ENCODE measurements around the gene OR6S1.
"Not testable (repeated sequence)": the region's sequence is repeated elsewhere in the genome, so short reads cannot be mapped to it uniquely, and the experiment has no call there.

The OR6S1 gene

DNA sequence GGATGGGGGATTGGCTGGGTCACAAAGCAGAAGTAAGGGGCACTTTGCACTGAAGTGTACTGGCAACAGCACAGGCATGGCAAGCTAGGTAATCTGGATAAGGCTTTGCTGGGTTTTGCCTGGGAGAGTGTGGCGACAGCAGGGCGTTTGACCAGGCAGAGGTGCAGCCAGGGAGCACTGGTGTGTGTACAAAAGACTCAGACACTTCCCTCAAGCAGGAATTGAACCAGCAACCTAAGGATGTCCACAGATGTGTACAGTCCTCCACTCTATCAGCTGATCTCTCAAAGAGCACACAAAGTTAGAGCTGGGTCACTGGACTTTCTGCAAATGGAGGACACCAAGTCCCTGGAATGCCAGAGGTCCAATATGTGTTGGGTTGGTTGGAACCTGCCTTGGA is 27.5 kb upstream of the OR6S1 start:
- DNase-seq (ENCODE audit: low spot score), result no peak

DNA sequence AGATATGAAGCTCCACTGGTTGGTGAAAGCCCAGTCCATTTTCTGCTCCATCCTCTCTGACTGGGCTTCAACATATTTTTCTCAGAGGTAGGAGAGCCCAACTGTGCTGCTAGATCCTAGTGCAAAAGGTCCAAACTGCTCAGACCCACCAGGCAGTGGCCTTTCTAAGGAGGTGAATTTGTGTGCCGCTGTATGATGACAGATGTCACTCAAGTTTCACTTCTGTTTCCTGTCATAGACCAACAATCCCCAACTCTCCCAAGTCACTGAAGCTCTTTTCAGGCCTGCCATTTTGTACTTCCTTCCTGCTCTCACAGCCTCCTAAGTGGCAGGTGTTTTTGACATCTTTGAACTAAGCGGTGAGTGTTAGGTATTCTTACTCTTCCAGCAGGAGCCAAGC is 26.5 kb upstream of the OR6S1 start:
- DNase-seq (ENCODE audit: low spot score), result no peak

DNA sequence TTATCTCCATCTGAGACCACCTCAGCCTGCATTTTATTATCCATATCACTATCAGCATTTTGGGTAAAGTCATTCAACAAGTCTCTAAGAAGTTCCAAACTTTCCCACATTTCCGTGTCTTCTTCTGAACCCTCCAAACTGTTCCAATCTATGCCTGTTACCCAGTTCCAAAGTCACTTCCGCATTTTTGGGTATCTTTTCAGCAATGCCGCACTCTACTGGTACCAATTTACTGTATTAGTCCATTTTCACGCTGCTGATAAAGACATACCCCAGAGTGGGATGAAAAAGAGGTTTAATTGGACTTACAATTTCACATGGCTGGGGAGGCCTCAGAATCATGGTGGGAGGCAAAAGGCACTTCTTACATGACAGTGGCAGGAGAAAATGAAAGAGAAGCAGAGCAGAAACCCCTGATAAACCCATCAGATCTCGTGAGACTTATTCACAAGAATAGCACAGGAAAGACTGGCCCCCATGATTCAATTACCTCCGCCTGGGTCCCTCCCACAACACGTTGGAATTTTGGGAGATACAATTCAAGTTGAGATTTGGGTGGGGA is 25.0 kb upstream of the OR6S1 start:
- not testable (repeated sequence) for DNase-seq (ENCODE audit: low spot score)

DNA sequence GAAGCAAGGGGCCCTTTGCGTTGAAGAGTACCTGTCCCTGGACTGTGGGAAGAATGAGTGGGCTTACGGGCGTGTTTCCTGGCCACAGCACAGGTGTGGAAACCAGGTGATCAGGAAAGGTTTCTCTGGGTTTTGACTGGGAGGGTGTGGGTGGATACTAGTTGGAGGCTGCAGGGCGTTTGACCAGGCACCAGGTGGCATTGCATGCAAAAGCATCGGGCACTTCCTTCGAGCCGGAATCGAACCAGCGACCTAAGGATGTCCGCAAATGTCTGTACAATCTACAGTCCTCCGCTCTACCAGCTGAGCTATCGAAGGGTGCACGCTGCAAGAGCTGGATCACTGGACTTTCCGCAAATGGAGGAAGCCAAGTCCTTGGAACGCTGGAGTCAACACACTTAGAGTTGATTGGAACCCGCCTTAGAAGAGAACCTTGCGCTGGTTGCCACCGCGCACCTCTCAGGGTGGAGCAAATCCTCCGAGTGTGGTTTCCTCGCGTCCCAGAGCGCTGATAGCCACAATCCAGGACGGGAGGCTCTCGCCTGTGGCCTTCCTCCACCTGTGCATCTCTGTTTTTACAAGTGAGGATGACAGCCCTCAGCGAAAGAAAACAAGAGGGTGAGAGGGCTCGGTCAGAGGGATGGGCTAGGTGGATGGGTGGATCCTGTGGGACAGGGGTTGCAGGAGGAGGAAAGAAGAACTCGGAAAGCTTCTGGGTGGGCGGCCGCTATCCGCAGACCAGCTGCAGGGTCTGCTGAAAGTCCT is 21.7 kb upstream of the OR6S1 start:
- DNase-seq (ENCODE audit: low spot score), result peak; percentile 81

DNA sequence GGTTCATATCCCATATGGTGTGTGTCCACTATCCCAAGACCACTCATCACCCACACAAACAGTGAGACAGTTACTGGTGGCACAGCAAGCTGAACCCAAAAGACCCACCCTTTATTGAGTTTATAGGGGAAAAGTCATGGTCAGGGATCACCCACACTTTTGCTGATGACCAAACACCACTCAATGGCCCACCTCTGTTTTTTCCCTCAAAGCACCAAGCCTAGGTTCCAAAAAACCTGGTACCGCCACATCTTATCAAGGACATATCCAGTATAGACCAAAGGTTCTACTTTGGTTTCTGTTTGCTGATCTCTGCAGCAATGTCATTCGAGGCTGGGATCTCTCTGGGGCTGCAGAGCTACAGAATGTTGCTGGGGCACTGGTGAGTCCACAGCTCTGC is 19.7 kb upstream of the OR6S1 start:
- no peak for DNase-seq (ENCODE audit: low spot score)

DNA sequence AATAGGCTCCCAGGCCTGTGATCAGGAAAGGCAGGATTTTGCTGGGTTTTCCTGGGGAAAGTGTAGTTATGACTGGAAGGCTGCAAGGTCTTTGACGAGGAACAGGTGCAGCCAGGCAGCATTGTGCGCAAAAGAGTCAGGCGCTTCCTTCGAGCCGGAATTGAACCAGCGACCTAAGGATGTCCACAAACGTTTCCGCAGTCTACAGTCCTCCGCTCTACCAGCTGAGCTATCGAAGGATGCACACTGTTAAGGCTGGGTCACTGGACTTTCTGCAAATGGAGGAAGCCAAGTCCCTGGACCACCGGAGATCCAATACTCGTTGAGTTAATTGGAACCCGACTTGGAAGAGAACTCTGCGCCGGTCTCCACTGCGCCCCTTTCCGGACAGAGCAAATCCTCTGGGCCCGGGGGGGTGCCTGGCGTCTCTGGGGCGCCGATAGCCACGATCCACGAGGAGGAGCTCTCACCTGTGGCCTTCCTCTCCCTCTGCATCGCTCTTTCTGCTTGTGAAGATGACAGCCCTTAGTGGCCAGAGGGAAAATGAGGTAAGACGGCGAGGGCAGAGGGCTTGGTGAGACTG is 18.4 kb upstream of the OR6S1 start:
- DNase-seq (ENCODE audit: low spot score), result no peak

DNA sequence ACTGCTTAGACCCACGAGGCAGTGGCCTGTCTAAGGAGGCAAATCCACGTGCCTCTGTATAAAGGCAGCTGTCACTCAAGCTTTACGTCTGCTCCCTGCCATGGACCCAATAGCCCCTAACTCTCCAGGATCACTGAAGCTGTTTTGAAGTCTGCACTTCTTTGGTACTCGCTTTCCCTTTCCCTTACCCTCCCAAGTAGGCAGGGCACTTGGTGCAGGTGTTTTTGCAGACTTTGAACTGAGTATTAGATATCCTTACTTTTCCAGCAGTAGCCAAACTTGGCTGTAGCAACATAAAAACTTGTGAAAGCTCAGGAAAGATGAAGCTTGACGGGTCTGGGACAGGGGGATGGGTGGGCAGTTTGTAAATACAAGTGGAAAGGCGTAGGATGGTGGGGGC is 17.8 kb upstream of the OR6S1 start:
- no peak for DNase-seq (ENCODE audit: low spot score)

DNA sequence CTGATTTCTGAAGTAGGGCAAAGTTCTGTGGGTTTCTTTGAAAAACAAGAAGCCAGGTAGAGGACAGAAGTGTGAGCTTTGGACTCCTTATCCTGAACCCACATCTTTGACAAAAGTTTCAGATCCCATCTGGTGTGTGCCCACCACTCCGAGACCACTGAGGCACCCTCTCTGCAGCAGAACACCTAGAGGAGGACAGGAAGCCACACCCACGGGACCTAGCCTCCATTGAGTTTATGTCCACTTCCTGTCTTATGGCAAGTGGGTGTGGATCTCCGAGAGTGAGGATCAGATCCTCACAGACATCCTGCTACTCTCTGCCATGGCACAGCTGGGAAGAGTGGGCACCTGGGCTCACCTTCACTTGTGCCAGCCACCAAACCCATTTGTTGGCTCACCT is 16.8 kb upstream of the OR6S1 start:
- DNase-seq (ENCODE audit: low spot score), result no peak

DNA sequence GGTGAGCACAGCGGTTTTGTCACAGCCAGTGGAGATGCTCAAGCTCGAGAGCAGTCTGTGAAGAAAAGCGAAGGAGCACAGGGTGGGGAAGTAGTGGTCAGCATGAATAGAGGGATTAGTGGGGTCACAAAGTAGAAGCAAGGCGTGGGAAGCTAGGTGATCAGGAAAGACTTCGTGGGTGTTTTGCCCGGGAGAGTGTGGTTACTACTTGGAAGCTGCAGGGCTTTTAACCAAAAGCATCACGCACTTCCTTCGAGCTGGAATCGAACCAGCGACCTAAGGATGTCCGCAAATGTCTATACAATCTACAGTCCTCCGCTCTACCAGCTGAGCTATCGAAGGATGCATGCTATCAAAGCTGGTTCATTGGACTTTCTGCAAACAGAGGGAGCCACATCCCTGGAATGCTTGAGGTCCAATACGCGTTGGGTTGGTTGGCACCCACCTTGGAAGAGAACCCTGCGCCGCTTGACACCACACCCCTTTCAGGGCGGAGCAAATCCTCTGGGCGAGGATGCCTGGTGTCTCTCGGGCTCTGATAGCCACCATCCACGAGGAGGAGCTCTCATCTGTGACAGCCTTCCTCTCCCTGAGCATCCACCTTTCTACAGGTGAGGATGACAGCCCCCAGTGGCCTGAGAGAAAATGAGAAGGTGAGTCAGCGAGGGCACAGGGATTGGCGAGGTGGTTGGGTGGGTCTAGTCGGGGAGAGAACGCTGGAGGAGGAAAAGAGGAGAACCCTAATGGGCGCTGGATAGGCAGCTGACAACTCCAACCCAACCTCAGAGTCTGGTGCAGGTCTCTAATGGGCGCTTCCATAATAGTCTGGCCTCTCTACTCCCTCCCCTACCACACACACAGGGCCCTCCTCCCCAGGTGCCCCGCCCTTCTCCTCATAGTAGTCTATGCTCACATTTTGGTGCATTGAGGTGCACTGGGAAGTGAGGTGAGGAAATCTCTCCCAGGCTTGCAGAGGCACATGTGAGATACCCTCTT is 16.0 kb upstream of the OR6S1 start:
- DNase-seq (ENCODE audit: low spot score), result peak; percentile 10

DNA sequence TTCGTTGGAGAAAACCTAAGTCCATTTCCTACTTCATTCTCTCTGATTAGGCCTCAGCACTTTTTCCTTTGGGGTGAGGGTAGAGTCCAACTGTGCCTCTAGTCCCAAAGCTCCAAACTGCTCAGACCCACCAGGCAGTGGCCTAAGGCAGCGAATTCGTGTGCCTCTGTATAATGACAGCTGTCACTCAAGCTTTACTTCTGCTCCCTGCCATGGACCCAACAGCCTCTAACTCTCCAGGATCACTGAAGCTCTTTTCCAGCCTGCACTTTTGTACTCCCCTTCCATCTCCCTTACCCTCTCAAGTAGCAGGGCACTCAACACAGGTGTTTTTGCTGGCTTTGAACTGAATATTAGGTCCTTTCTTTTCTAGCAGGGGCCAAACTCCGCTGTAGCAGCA is 14.8 kb upstream of the OR6S1 start:
- DNase-seq (ENCODE audit: low spot score), result no peak

DNA sequence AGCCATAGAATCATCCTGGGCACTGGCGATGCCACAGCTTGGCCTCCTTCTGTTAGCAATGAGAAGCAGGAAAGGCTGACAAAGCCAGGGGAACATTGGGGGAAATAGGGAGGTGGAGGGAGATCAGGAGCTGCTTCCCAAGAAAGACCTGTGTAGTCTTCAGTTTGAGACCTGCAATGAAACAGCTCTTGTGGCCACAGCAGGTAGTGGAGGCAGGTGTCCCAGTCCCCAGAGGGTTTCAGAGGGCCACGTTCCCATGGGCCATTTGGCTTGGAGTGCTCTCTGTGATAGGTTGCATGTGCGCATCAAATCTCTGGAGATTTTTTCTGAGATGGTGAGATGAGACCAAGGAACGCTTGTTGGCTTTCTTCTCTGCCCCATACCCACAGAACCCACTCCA is 14.4 kb upstream of the OR6S1 start:
- no peak for DNase-seq (ENCODE audit: low spot score)

DNA sequence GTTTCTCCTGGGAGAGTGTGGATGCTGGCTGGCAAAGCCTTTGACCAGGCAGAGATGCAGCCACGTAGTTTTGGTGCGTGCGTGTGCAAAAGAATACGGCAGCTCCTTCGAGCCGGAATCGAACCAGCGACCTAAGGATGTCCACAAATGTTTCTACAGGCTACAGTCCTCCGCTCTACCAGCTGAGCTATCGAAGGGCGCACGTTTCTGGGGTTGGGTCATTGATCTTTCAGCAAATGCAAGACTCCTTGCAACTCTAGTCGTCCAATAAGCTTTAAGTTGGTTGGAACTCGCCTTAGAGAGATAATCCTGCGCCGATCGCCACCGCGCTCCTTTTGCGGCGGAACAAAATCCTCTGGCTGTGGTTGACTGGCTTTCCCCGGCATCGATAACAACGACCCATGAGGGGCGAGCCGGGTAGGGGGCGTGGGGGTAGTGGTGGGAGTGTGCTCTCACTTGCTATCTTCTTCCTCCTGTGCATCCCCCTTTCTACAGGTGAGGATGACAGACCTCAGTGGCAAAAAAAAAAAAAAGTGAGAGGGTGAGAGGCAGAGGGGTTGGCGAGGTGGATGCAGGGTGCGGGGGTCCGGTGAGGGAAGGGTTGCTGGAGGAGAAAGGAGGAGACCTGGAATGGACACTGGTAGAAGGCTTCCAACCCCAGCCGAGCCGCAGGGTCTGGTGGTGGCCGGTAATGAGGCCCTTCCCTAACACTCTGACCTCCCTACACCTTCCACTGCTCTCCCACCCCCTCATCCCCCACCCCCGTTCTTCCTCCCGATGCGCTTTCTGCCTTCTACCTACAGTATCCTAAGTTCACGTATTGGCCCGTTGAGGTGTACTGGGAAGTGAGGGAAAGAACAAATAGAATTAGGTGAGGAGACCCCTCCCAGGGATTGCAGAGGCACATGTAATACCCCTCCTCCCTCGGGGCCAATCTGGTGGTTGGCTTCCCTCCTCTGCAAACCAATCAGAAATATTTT is 11.8 kb upstream of the OR6S1 start:
- no peak for DNase-seq (ENCODE audit: low spot score)

DNA sequence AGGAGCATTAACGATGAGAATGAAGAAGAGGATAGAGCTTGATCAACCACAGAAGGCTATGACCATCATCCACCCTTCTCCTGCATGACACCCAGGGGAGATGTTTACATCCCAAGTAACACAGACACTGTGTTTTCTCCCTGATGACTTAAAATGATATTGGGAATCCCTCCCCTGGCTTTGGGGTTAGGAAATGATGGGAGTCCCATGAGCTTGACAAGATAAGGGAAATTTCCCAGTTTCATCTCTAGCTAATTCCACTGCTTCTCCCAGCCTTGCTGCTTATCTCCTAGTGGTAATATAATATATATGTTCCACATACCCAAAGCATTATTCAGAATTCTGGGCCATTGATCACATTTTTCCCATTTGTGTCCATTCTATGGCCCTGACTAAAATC is 4.0 kb upstream of the OR6S1 start:
- DNase-seq (ENCODE audit: low spot score), result no peak

DNA sequence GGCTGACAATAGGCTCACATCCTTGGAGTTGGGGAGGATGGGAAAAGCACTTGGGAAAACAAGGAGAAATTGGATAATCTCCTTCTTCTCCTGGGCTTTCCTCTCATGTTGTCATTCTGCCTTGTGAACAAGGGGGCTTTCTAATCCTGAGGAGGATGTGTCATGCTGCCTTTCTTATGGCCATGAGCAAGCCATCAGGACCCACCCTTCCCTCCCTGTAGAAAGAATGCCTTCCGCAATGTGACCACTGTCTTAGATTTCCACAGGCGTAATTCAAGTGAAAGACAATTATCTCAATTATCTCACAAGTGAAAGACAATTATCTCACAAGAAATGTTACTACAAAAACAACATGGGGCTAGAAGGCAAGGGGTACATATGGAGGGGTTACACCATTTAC is 3.0 kb upstream of the OR6S1 start:
- no peak for DNase-seq (ENCODE audit: low spot score)

DNA sequence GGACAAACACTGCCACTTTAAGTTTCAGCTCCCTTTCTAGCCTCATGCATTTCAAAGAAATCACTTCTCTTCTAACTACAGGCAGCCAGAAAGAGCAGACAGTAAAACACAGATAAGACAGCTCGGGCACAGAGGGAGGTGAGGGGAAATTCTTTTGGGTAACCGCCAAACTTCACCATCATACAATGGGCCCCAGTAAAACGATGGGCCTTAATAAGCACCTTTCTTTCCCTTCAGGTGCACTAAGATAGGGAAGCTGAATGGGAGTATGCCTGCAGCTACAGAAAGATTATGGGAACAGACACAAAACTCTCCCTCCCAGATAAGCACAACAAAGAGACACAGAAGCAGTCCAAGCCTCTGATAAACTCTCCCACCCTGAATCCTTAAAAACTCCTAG is 1.3 kb upstream of the OR6S1 start:
- not testable (repeated sequence) for DNase-seq (ENCODE audit: low spot score)

DNA sequence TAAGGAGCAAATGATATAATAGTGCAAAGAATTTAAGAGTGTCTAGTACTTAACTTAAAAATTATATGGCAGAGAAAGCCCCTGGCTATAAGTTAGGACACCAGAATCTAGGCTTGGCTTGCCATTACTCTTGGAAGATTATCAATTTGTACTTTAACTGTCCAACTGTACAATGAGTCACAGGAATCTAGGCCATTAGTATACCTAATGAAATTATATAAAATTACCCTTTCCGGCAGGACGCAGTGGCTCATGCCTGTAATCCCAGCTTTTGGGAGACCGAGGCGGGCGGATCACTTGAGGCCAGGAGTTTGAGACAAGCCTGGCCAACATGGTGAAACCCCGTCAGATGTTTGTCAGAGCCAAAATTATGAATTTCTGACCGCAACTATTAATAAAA is 691 bp upstream of the OR6S1 start:
- no peak for DNase-seq (ENCODE audit: low spot score)

DNA sequence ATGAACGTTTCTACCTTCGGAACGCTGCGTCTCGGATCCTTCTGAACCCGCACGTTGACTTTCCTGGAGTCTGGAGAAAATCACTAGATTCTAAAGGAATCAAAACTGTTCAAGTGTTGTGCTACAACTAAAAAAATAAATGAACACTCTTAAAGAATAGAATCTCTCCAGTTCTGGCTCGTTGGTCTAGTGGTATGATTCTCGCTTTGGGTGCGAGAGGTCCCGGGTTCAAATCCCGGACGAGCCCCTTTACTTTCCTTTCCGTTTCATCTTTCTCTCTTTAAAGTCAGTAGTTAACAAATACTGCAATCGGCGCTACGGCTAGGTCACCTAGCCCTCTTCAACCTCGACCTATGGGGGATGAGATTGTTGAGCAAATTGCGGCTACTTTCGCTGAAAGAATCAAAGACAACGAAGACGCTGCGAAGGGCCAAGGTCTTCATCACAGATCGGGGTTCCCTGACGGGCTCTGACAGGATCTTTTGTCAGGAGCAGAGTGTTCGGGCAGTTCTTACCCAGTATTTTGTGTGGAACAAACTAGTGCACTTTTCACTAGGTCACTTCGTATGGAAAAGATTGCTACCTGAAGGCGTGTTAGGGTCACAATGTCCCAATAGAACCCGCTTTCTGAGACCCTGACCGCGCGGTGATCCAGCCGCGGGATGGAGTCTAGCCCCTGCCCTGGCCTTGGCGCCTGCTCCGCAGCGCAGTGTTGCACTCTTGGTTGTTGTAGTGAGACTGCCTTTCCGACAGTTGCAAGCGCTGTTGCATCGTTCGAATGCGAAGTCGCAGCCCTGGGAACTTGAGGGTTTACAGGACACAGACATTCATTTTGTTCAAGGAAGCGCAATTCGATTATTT is 8.4 kb downstream of the OR6S1 start:
- peak; percentile 70 for DNase-seq (ENCODE audit: low spot score)

DNA sequence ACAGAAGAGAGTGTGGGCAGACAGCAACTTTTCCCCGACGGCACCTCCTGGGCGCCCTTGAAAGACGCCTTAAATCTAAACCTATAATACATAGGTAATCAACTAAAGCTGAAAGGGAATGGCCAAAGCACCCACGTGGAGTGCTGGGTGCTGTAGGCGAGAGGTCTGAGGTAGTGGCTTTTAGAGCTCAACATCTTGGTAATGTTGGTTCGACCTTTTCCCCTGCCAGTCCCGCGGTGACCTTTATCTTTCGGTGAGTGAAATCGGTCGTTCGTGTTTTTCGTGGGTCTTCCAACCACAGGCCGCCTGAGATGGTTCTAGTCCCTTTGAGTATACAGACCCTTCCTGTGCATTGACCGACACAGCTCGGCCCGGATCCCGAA is 9.1 kb downstream of the OR6S1 start:
- no peak for DNase-seq (ENCODE audit: low spot score)

DNA sequence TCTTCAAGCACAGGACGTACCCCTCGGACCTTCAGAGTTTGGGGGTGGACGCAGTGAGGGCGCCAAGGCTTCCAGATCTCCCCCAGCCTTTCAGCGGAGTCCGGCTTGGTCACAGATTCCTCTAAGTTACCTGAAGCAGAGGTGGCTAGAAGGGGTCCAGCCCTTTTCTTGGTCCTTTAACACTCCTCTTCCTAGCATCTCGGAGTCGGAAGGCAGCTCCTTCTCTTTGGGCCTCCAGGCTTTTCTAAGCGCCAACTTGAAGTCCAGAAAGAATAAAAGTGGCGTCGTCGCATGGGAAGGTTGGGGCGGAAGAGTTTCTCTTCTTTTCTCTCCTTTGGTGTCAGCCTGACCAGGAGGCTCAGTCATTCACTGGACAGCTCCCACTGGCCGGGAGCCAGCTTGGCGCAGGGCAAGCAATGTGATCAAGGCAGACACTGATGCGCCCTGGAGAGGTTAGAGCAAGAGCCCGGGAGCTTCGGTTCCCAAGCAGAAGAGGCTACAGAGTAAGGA is 9.6 kb downstream of the OR6S1 start:
- DNase-seq (ENCODE audit: low spot score), result no peak
